GM12891 (cell line): ENCODE data around the gene CYFIP1.

Source experiments
- PAX5 ChIP-seq: IDR thresholded peaks from 2 replicates; pipeline ENCODE4 v1.6.1; 2011; ENCODE audit warnings: low read length, moderate library complexity, mild to moderate bottlenecking; ENCODE audit not compliant: insufficient read depth, severe bottlenecking
- POLR2A ChIP-seq: IDR thresholded peaks from 2 replicates; pipeline ENCODE4 v1.6.1; 2011; ENCODE audit warnings: low read depth, low read length, control low read depth
- POLR2AphosphoS5 ChIP-seq: IDR thresholded peaks from 2 replicates; pipeline ENCODE4 v1.6.1; 2011; ENCODE audit warnings: low read depth, low read length, control low read depth
- SPI1 ChIP-seq: IDR thresholded peaks from 2 replicates; pipeline ENCODE4 v1.6.1; 2011; ENCODE audit warnings: low read depth, low read length, control low read depth
- TAF1 ChIP-seq: IDR thresholded peaks from 2 replicates; pipeline ENCODE4 v1.6.1; 2011; ENCODE audit warnings: low read depth, low read length, control low read depth

- TF ChIP-seq PAX5 (no peak), TAF1 (no peak), POLR2AphosphoS5 (no peak), POLR2A (no peak), SPI1 (no peak)
Observed at GRCh38 chr15:22945071-22945470, 35.1 kb downstream of the CYFIP1 start.
